NCI-H2196 treated with DMSO at 0.1 percent for 48 hours (cell line): ENCODE results near the gene SLC12A1.

Experiments used
- DNase-seq: peaks from one replicate; lab custom pipeline; 2025; ENCODE audit not compliant: unreplicated experiment; lab: John Stamatoyannopoulos, UW

SLC12A1 gene

GRCh38 chr15:48242015-48242414, 35.9 kb downstream of the SLC12A1 start:
- no peak for DNase-seq

GRCh38 chr15:48242535-48242934, 36.4 kb downstream of the SLC12A1 start:
- no peak for DNase-seq

- no peak for DNase-seq
These were observed 38.8 kb downstream of the SLC12A1 start for GRCh38 chr15:48244921-48245320.

DNA sequence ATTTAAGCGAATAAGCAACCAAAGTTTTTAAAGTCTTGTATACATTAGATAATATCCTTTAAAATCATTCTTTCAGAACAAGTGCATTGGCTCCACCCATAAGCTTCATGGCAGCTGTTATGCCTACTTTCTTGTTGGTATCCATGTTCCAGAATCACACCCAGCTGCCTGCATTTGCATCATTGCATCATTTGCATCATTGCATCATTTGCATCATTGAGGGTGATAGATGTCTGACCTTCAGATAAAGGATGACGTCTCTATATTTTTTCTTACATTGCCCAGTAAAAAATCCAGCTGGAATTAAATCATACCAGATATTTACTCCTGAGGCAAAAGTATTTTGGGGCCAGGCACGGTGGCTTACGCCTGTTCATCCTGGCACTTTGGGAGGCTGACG, 42.3 kb downstream of the SLC12A1 start:
- DNase-seq = no peak

- peak; percentile 19 for DNase-seq
These were observed 44.6 kb downstream of the SLC12A1 start for GRCh38 chr15:48250640-48251076.

DNA sequence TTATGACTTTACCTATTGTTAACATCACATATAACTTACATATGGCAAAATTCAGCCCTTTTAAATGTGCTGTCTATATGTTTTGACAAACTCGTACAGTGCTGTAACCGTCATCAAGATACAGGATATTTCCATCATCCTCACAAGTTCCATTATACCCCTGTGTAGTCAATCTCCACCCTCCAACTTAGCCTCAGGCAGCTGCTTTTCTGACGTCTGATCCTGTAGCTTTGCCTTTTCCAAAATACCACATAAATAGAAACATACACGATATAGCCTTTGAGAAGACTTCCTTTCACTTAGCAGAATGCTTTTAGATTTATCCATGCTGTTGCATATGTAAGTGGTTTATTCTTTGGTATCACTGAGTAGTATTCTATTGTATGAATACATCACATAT, 47.1 kb downstream of the SLC12A1 start:
- DNase-seq = no peak

- no peak for DNase-seq
These were observed 59.0 kb downstream of the SLC12A1 start for GRCh38 chr15:48265135-48265534.

GRCh38 chr15:48266024-48266689, 60.1 kb downstream of the SLC12A1 start:
- no peak for DNase-seq

GRCh38 chr15:48267766-48268165, 61.7 kb downstream of the SLC12A1 start:
- DNase-seq = no peak

GRCh38 chr15:48273049-48273448, 66.9 kb downstream of the SLC12A1 start:
- DNase-seq = no peak

DNA sequence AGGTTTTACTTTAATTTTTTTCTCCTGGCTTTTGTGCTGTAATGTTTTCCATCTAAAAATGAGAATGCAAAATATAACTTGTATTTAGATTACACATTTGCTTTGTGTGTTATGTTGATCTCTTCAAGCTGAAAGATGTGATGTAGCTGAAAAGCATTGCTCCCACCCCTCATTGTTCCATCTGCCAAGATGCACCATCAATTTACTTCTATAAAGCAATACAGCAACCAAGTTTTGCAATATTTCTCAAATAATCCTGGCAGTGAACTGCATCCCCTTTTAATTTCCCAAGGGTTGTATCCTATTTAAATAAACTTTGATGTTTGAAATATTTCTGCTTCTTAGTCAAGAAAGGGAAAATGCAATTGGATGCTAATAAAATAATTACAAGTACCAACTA, 72.6 kb downstream of the SLC12A1 start:
- no peak for DNase-seq

GRCh38 chr15:48279608-48280007, 73.5 kb downstream of the SLC12A1 start:
- no peak for DNase-seq

DNA sequence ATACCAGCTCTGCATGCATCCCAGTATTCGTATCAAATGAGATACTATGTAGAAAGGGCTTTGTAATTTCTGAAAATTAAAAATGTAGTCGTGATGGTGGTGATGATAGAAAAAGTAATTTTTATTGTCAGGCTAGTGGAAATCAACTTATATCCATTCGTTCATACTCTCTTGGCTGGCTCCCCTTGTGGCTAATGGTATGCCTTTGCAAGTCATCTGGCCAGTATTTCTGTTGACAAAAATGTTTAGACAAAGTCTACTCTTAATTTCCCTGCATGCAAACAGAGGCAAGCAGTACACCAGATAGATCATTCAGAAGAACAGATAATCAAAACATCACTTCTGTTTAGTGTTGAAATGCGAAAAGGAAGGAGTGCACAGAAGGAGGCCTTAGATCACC, 75.6 kb downstream of the SLC12A1 start:
- no peak for DNase-seq

GRCh38 chr15:48282216-48282615, 76.1 kb downstream of the SLC12A1 start:
- no peak for DNase-seq

- no peak for DNase-seq
These were observed 77.5 kb downstream of the SLC12A1 start for GRCh38 chr15:48283396-48284145.

GRCh38 chr15:48285329-48286214, 79.5 kb downstream of the SLC12A1 start:
- peak; percentile 36 for DNase-seq

DNA sequence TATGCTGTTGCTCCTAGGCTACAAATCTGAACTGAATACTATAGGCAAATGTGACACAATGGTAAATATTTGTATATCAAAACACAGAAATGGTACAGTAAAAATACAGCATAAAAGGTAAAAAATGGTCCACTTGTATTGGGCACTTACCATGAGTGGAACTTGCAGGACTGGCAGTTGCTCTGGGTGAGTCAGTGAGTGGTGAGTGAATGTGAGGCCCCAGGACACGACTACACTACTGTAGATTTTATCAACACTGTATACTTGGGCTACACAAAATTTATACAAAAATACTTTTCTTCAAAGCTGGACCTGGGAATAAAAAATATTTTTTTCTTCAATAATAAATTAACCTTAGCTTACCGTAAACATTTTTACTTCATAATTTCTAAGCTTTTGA, 83.5 kb downstream of the SLC12A1 start:
- no peak for DNase-seq

GRCh38 chr15:48292458-48292857, 86.4 kb downstream of the SLC12A1 start:
- DNase-seq = no peak

DNA sequence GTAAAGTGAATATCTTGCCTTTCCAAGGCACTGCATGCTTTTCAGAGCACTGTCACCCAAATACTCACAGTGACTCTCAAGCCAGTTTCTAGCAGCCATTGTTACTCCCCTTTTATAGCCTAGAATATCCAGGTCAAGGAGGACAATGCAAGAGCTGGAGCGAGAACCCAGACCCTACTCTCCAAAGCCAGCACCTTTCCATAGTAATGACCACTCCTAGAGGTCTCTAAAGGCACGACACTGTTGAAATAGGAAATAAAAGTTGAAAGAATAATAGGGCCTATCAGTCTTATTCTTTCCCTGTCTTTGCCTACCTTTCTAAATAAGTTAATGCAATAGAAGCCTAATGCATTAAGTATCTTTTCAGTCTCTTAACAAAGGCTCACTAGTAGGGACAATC, 91.6 kb downstream of the SLC12A1 start:
- DNase-seq = no peak

DNA sequence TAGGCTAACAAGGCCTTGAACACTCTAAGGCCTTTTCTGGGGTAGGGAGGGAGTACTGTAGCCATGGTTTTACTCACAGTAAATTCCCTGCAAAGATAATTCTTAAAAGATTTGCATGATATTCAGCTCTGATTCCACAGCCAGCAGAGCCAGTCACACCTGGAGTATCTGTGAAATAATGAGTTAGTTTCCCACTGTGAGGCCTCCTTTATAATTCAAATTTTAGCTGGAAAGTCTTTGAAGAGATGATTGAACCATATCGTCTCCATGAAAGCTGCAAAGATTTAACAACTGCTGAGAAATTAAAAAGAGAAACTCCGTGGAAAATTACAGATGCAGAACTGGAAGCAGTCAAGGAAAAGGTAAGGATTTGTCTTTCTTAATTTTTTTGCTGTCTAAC, 92.8 kb downstream of the SLC12A1 start:
- no peak for DNase-seq

DNA sequence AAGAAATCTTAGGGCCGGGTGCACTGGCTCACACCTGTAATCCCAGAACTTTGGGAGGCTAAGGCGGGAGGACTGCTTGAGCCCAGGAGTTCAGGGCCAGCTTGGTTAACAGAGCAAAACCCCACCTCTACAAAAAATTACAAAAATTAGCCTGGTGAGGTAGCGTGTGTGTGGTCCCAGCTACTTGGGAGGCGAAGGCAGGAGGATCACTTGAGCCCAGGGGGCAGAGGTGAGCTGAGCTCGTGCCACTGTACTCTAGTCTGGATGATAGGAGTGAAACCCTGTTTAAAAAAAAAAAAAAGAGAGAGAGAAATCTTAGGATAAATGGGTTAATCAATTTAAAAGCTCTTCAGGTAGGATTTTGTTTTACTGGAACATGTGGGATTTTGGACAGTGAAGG, 93.9 kb downstream of the SLC12A1 start:
- no peak for DNase-seq

DNA sequence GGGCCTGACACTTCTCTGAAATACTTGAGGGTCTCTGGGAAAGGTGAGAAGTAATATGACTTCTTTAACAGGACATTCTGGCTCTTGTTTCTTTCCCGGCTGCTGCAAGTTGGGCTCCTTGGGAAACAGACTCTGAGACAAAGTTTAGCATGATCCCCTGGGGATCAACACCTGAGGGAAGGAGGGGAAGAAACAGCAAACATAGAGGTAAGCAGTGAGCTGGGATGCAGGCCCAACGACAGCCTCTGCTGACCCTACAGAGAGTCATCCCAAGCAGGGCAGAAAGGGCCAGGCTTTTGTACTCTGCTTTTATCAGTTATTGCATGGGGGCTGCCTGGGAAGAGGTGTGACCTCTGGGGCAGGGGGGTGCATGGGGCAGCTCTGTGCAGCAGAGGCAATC, 98.3 kb downstream of the SLC12A1 start:
- no peak for DNase-seq
